Ovary (tissue), 3 donors: Measurements from ENCODE around the gene ZCCHC10.

Source experiments
- CTCF ChIP-seq, 3 donors: fragments of 450-650 bp in 2 of 3; fragments of 200-600 bp in 1 of 3; IDR thresholded peaks; one replicate each; pipeline versions ENCODE4 v1.5.1 to v1.8.0; 2016 to 2022; ENCODE audit warnings: antibody characterized with exemption in 3 of 3, mild to moderate bottlenecking in 1 of 3
- EP300 ChIP-seq: sonication (generic); formaldehyde crosslinking; IDR thresholded peaks from one replicate; pipeline ENCODE4 v1.6.1; 2017; ENCODE audit warnings: antibody characterized with exemption
- POLR2A ChIP-seq: fragments of 450-650 bp; IDR thresholded peaks from one replicate; pipeline ENCODE4 v1.6.1; 2017; ENCODE audit warnings: antibody characterized with exemption, mild to moderate bottlenecking, moderate library complexity
- donor health status: DM: no; HTN: no; CAD: no.

- TF ChIP-seq CTCF (IDR thresholded peaks at IDR 0.05) = no peak
- TF ChIP-seq POLR2A = no peak
- TF ChIP-seq EP300 = no peak
These were observed 10.9 kb downstream of the ZCCHC10 start for GRCh38 chr5:133015466-133015865.
